NCI-H1105 treated with DMSO at 0.1 percent for 48 hours (cell line): ENCODE results near the gene GALR2.
A peak's percentile ranks its signal among the peaks of the same experiment; 100 is the strongest.
"Not testable (repeated sequence)": the region's sequence is repeated elsewhere in the genome, so short reads cannot be mapped to it uniquely, and the experiment has no call there.

ENCODE experiments used
- DNase-seq: peaks from one replicate; lab custom pipeline; 2025; lab: John Stamatoyannopoulos, UW

Gene GALR2

GRCh38 chr17:76050538-76051467 is 23.8 kb upstream of the GALR2 start:
- no peak for DNase-seq

DNA sequence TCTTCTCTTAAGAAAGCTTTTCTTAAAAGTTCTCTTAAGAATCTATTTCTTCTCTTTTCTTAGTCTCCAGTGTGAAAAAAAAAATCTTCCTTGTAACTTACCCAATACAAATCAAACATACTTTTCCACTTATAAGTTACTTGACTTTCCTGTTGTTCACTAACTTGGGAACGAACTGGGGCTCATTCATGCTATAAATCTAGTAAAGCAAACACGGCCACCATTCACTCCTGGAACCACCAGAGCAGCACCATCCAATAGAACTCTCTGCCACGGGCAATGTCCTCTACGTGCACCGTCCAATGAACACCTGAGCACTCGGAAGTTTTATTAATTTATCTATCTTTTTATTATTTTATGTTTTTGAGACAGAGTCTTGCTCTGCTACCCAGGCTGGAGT is 23.0 kb upstream of the GALR2 start:
- DNase-seq: no peak

DNA sequence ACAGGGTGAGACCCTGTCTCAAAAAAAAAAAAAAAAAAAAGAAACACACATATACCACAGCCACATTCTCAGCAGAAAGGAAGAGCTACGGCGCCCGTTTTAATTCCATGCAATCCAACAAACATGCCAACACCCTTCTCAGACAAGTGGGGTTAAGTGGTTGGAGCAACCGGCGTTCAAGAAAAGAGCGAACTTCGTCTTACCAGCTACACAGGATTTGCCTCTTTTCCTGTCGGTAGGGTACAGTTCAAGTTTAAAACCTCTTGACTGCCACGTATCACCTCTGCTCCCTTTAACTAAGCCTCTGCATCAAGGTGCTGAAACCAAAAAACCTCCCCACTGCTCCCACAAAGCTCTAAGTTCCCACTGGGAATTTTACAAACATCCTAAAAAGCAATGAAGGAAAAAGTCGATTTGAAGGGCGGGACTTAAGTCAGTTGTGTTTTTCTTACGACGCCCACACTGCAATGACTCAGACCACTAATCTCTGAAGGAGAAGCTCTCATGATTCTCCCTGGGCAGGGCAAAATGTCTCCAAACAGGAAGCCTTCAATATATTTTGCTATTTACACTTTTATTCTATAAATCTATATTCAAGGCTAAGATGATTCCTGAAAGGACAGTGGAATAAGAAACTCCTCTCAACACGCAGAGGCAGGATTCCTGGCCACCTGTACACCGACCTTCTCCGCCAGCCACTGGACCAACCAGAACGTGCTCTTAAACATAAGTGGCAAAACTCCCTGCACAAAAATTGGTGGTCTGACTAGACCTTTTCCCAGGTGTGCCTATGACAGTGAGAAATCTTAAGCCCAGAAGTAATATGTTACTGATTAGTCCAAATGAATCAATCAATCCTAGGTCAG is 21.1 kb upstream of the GALR2 start:
- no peak for DNase-seq

DNA sequence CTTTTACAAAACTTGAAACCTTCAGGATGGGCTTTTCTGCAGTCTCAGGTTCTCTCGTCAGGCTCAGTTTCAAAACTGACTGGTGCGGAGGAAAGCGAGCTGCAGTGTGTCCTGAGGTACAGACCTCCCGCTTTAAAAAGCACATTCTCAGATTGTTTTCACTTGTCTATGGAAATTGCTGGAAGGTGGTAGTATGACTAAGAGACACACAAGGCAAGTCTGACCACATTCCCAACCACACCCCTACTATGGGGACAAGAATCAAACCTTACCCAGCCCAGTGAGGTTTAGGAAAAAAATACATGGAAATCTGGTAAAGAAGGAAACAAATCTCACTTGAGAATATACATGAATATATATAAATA is 20.5 kb upstream of the GALR2 start:
- no peak for DNase-seq

DNA sequence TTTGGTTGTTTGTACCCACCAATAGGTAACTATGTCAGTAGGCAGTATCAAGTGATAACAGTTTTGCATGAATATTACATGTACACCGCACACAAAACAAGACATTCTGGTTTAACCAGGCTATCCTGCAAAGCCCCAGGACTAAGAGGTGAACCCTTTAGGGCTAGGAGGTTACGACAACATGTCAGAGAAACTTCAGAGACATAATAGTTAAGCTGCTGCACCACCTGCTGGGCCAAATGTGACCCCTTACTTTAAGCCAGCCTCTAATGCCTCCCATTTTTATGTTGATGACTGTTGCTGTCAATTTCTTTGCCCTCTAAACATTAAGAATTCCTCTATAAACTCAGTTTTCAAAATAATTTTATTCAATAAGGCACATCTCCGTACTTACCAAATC is 17.7 kb upstream of the GALR2 start:
- no peak for DNase-seq

DNA sequence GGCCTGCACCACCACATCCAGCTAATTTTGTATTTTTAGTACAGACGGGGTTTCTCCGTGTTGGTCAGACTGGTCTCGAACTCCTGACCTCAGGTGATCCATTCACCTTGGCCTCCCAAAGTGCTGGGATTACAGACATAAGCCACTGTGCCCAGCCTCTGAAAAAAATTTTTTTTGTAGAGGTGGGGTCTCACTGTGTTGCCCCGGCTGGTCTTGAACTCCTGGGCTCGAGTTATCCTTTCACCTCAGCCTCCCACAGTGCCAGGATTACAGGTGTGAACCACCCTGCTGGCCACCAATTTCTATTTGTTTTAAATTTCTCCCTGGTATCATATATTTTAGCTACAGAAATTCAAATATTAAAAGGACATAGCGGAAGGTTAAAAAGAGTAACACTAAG is 16.3 kb upstream of the GALR2 start:
- not testable (repeated sequence) for DNase-seq

DNA sequence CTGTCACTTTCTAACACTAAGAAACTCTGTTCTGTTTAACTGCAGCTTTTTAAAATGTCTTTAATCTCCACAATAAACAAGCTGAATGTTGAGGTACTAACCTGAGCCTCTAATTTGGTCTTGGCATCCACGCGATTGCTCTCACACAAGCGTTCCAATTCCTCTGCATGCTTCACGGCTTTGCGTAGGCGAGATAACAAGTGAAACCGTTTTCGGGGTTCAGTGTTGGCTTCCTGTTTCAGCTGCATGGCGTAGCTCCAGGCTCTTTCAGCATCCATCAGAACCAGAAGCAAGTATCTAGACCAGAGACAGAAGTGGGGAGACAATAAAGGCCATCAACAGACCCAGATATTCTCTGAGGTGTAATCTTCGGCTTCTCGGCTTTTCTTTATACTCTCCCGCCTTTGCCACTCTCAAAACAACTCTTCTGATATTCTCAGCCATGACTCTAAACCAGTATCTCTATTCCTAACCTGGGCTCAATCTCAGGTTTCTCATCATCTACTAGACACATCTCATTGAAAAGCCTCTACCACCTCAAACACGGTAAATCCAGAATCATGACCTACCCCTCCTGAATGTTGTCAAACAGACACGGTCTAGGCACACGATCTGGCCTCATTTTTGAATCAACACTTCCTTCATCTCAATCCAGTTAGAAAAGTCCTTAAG is 10.6 kb upstream of the GALR2 start:
- DNase-seq: no peak

- no peak for DNase-seq
Observed at GRCh38 chr17:76065775-76066174, 8.8 kb upstream of the GALR2 start.

DNA sequence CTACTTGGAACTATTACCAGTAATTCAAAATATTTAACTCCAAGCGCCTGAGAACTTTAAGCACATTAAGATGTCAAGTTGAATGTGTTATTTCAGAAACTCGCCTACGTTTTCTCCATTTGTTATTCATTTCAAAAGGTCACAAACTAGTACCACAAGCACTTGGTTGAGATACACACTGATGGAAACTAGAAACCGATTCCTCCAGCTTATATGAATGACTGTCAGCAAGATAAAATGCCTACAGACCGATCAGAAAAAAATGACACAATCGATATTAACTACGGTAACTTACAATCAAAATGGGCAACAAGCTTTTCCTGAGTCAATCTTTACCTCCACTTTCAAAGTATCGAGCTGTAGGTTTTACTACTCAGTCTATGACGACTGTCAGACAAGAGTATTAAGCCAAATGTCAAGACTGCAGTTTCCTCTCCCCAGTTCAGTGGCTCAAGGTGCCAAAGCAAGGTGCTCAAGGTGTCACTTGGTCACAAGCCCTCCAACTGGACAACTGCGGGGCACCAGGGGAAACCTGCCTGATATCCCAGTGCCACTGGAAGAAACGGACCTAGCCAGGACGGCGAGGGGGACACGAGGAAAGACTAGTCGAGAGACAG is 2.9 kb upstream of the GALR2 start:
- no peak for DNase-seq

DNA sequence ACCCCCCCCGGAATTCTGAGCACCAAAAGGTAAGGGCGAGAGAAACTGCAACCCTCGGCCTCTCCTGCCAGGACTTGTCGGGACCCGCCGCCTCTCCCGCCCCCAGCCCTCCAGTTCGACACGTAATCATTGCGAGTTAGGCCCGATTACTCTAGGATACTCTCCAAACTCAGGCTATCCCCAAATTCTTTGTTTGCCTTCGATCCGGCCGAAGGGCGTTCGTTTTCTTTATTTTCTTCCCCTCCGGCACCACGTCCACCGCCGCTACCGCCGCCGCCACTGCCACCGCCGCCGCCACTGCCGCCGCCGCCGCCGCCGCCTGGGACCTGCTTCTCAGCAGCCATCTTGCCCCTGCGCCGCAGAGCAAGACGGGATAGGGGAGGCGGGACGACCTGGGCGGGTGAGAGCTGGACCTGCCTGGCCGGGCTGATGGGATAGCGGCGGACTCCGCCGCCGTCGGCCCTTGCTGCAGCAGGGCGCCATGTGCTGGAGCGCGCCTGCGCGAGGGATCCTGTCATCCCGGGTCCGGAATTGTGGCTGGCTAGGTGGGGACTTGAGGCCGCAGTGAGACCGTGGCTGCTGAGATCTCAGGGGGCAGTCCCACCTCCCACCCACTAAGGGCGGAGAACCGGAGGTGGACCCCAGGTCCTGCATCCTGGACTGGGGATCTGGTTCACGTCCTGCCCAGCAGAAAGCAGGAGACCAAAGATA is 2.3 kb upstream of the GALR2 start, which contains the start of gene SRP68:
TSS of gene SRP68 (minus strand) at position 370 of the 711 bp plus-strand sequence. CDS start at position 344, 26 bp downstream.
- DNase-seq: peak; percentile 90

DNA sequence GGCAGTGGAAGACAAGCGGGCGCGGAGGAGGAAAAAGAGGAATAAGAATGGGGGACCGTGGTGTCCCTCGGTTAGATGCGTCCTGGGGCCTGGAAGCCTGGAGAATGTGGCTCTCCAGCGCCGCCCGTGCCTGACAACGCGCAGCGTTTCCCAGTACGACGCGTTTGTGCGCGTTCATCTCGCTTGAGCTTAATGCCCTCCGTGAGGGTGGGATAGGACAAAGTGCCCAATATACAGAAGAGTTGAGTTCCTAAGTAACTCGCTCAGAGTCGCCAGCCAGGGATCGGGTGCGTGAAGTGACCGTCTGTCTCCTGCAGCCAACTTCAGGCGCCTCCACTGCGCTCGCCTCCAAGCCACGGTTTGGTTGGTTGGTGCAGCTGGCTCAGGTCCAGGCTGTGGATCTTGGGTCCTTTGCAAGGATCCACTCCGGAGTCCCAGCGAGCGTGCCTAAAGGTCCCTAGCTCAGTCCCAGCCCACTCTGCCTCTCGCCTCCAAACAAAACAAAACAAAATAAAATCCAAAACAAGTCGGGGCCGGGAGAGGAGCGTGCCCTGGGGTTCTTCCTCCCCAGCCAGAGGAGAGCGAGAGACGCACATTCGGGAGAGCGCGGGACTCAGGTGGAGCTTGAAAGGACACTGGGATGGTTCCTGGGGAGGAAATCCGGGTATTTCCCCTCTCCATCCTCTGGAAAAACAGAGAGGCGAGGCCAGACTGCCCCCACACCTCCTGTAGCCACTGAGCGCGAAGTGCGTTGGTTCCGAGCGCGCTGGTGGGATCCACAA is 974 bp downstream of the GALR2 start:
- DNase-seq: no peak

DNA sequence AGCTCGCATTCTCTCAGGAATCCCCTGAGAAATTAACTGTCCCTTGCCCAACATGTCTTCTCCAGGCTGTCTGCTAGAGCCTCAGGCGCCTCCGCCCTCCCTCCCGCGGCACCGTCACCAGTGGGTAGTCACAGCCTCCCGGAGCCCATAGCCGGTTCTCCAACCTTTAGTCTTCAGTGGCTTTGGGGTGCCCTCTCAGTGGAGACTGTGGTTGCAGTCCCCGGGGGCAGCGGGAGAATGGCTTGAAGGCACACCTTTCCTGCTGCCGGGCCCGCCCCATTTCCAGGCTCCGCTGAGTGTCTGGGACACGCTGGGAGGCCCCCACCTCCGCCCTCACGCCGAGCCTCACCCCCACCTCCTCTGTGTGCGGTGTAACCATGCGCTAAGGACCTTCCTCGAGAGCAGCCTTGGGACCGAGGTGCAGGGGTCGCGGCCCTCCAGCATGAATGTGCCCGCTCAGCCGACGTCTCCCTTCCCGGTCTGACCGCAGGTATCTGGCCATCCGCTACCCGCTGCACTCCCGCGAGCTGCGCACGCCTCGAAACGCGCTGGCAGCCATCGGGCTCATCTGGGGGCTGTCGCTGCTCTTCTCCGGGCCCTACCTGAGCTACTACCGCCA is 1.7 kb downstream of the GALR2 start:
- DNase-seq: no peak

- DNase-seq: no peak
Observed at GRCh38 chr17:76076765-76077583, 2.4 kb downstream of the GALR2 start.

- DNase-seq: no peak
Observed at GRCh38 chr17:76077584-76078110, 3.1 kb downstream of the GALR2 start.

GRCh38 chr17:76078370-76078769 is 3.8 kb downstream of the GALR2 start:
- DNase-seq: not testable (repeated sequence)

GRCh38 chr17:76078860-76079534 is 4.4 kb downstream of the GALR2 start, which contains the start of gene ZACN:
TSS of gene ZACN (plus strand) at chr17:76079182. CDS start at chr17:76079265, 83 bp downstream.
- peak; percentile 21 for DNase-seq

GRCh38 chr17:76079535-76079955 is 5.0 kb downstream of the GALR2 start:
- DNase-seq: no peak
